HEK293 (cell line): ENCODE data around the gene KY.

Source experiments
- CTCF ChIA-PET: fragments of 350-600 bp; formaldehyde crosslinking; extraction: SDS; loops from one replicate; lab custom pipeline; 2021; ENCODE audit warnings: antibody characterized with exemption; lab: Yijun Ruan, JAX
- POLR2A ChIA-PET: fragments of 300-600 bp; formaldehyde crosslinking; extraction: SDS; loops from one replicate; lab custom pipeline; 2020; ENCODE audit warnings: antibody characterized with exemption, inconsistent platforms; lab: Yijun Ruan, JAX
- H3K27ac ChIP-seq: fragments of 200-500 bp; sonication (Bioruptor generic); 2 replicates; pipeline ENCODE4 v1.5.1; 2014; ENCODE audit warnings: low read depth, low read length, control low read depth, inconsistent platforms; ENCODE audit errors: extremely low read depth
- H3K36me3 ChIP-seq, 2 experiments: fragments of 200-500 bp in 1 of 2; sonication (Bioruptor generic) in 1 of 2; 1 replicate in 1 of 2; 2 replicates in 1 of 2; pipeline ENCODE4 v1.5.1; 2014 to 2017; ENCODE audit warnings: inconsistent platforms in 2 of 2, low read length in 2 of 2; ENCODE audit not compliant: control insufficient read depth in 2 of 2, insufficient read depth in 1 of 2
- H3K4me1 ChIP-seq: fragments of 200-500 bp; sonication (Bioruptor generic); 2 replicates; pipeline ENCODE4 v1.5.1; 2014; ENCODE audit warnings: mild to moderate bottlenecking, low read length, inconsistent platforms; ENCODE audit not compliant: control insufficient read depth, insufficient read depth
- H3K4me3 ChIP-seq: 2 replicates; pipeline ENCODE4 v1.5.1; 2011; ENCODE audit warnings: low read depth, mild to moderate bottlenecking, control low read depth, low read length, moderate library complexity
- H3K9me3 ChIP-seq: fragments of 200-500 bp; sonication (Bioruptor generic); 2 replicates; pipeline ENCODE4 v1.5.1; 2014; ENCODE audit warnings: low read depth, low read length, inconsistent platforms; ENCODE audit not compliant: control insufficient read depth, insufficient read depth
- CTCF ChIP-seq: fragments of 450-650 bp; formaldehyde crosslinking; IDR thresholded peaks from 2 replicates; pipeline ENCODE4 v1.5.1; 2016; ENCODE audit warnings: missing biosample characterization, missing genetic modification characterization
- EGR2 ChIP-seq: fragments of 450-650 bp; formaldehyde crosslinking; IDR thresholded peaks from 2 replicates; pipeline ENCODE4 v1.5.1; 2016; ENCODE audit warnings: low read depth, missing biosample characterization, missing genetic modification characterization
- KLF1 ChIP-seq: fragments of 450-650 bp; formaldehyde crosslinking; IDR thresholded peaks from 2 replicates; pipeline ENCODE4 v1.5.1; 2016; ENCODE audit warnings: missing biosample characterization, missing genetic modification characterization
- PRDM2 ChIP-seq: fragments of 450-650 bp; formaldehyde crosslinking; IDR thresholded peaks from 2 replicates; pipeline ENCODE4 v1.5.1; 2016; ENCODE audit warnings: missing biosample characterization, missing genetic modification characterization, borderline replicate concordance
- ZNF16 ChIP-seq: fragments of 450-650 bp; formaldehyde crosslinking; IDR thresholded peaks from 2 replicates; pipeline ENCODE4 v1.5.1; 2016; ENCODE audit warnings: low read depth, missing biosample characterization, missing genetic modification characterization
- ZNF311 ChIP-seq: fragments of 450-650 bp; formaldehyde crosslinking; IDR thresholded peaks from 2 replicates; pipeline ENCODE4 v1.5.1; 2017; ENCODE audit warnings: missing biosample characterization, missing genetic modification characterization, borderline replicate concordance
- ZNF341 ChIP-seq: fragments of 450-650 bp; formaldehyde crosslinking; IDR thresholded peaks from 2 replicates; pipeline ENCODE4; 2016; ENCODE audit warnings: low read depth, missing biosample characterization, missing genetic modification characterization

KY gene

GRCh38 chr3:134640872-134641470 lies 9.9 kb downstream of the KY start:
- H3K9me3 ChIP-seq = no peaks in the 10 kb centered on the region
- TF ChIP-seq CTCF (tag by site-specific recombination) (peak; percentile 43; the same call in 1 of the 2 replicates), PRDM2 (tag by site-specific recombination) (no peak), ZNF311 (tag by site-specific recombination) (no peak), KLF1 (no peak)
- TF ChIP-seq, all 188 proteins: peak for 1
- no peaks in the 10 kb centered on the region for H3K36me3 ChIP-seq
- CTCF ChIA-PET = interaction anchor here (0.6 to 1.3 kb wide), 3 partner anchors 14 to 1229 kb away, joined by 3 to 8 read pairs (median 4); no protein-coding TSS in a partner anchor
- H3K4me3 ChIP-seq = no peak overlapping the region
- no peak overlapping the region for H3K27ac ChIP-seq
- no peaks in the 10 kb centered on the region for H3K4me1 ChIP-seq
- POLR2A ChIA-PET = no interaction called here

GRCh38 chr3:134640378-134640777 lies 10.4 kb downstream of the KY start:
- Histone ChIP-seq H3K4me1 (no peaks in the 10 kb centered on the region), H3K4me3 (no peak overlapping the region), H3K9me3 (no peaks in the 10 kb centered on the region), H3K36me3 (no peaks in the 10 kb centered on the region), H3K27ac (no peak overlapping the region)
- ChIA-PET POLR2A (no interaction called here), CTCF (interaction anchor here (0.6 to 1.3 kb wide), 2 partner anchors 40 to 115 kb away, joined by 3 to 8 read pairs; no protein-coding TSS in a partner anchor)
- no peak for TF ChIP-seq ZNF341 (tag by site-specific recombination)
- TF ChIP-seq EGR2 (tag by site-specific recombination) = no peak
- no peak for TF ChIP-seq CTCF (tag by site-specific recombination)
- no peak for TF ChIP-seq ZNF16 (tag by site-specific recombination)

GRCh38 chr3:134638385-134639030 lies 12.3 kb downstream of the KY start:
- ChIA-PET CTCF (interaction anchor here (0.5 to 1.2 kb wide), 2 partner anchors 10 to 12 kb away, joined by 3 to 7 read pairs; no protein-coding TSS in a partner anchor), POLR2A (no interaction called here)
- Histone ChIP-seq H3K27ac (no peak overlapping the region), H3K4me1 (no peaks in the 10 kb centered on the region), H3K9me3 (no peaks in the 10 kb centered on the region), H3K4me3 (no peak overlapping the region), H3K36me3 (no peaks in the 10 kb centered on the region)
- TF ChIP-seq KLF1 = no peak
